Gastroesophageal sphincter (tissue), 2 donors: ENCODE results near the gene ROCK2.

Source experiments
- EP300 ChIP-seq: sonication (generic); formaldehyde crosslinking; IDR thresholded peaks from one replicate; pipeline ENCODE4 v1.6.1; 2017; ENCODE audit warnings: antibody characterized with exemption, mild to moderate bottlenecking
- POLR2A ChIP-seq, 2 donors: fragments of 450-650 bp; IDR thresholded peaks; one replicate each; pipeline ENCODE4 v1.6.1; 2017; ENCODE audit warnings: antibody characterized with exemption in 2 of 2, mild to moderate bottlenecking in 2 of 2, moderate library complexity in 1 of 2

DNA sequence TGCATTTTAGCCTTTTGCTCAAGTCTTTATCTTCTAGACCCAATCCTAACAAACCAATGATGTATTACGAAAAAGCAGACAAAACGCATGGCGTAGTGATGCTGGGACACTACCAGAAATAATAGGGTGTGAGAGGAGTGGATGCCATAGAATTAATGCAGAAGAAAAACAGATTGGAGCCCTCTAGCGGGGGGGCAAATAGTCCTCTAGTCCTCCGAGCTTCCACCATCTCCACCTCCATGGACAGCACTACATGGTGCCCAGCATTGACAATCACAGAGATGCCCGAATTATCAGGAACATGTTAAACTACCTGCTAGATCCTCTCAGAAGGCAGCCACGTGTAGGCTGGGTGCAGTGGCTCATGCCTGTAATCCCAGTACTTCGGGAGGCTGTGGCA is 15.4 kb upstream of the ROCK2 start:
- TF ChIP-seq POLR2A (IDR thresholded peaks at IDR 0.05) (no peak), EP300 (no peak)
